ENCODE results near the gene DVL1.
"Not testable (repeated sequence)": the region's sequence is repeated elsewhere in the genome, so short reads cannot be mapped to it uniquely, and the experiment has no call there.

Gene DVL1

DNA sequence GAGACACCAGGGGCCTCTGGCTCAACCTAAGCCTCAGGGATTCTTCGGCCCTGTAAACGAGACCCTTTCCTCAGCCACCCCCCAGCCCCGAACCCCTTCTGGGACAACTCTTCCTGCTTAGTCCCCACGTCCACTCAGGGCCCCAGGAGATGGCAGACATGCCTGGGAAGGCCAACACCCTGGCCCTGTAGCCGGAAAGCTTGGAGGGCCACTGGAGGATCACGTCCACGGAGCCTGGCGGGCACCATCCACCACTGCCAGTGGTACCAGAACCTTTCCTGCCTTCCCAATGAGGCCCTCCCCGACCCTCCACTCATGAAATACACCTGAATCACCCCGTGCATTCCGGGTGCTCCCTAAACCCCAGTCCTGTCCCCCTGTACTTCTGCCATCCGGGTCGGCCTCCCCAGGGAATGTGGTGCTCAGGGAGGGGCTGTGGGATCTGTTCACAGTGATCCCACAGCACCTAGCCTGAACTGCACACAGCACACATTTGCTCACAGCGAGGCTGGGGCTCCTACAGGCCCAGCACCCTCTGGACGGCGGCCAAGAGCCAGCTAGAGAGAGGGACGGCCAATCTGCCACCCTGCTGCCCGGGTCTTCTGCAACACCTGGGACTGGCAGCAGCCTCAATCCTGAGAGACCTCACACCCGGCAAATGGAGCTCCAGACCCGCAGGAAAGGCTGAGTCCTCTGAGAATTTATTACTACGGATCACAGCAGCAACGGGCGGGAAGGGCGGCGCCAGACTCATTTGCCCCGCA lies 24.0 kb upstream of the DVL1 start:
- no peak for DNase-seq

DNA sequence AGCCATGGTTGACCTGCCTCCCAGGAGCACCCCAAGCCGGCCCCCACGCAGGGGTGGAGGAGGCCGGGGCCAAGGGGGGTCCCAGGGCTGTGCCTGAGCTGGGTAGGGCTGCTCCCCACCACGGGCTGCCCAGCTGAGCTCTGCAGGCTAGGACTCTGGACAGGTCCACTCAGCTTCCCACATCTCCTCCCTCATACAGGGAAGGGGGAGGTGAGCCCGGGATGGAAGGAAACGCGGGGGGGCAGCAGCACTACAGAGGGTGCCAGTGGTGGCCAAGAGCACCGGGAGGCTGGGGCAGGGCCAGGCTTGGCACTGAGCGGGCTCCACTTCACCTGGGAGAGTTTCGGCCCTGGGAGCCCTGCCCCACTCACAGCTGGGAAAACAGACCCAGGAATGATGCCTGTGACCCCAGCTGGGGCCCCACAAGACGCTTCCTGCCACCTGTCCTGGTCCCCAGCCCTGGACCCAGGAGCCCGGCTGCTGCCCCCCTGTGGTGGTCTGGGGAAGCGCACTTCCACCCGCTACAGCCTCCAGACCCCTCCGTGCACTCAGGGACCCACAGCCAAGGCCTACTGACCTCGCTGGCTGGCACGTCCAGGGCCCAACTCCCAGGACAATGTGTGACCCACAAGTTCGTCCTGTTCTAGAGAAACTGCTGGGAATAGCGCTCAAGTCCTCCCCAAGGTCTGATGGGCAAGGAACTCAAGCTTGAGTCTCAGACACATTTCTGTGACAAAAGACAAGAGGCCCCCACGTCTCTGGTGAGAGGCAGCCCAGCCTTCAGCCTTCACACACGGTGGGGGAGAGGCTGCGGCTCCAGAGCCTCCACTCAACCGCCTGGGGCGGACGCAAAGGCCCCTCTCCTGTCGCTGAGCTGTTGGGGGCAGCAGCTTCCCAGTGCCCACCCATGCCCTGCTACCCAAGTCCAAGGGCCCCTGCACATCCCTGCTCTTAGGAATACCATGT lies 22.8 kb upstream of the DVL1 start:
- peak; percentile 84 for DNase-seq

DNA sequence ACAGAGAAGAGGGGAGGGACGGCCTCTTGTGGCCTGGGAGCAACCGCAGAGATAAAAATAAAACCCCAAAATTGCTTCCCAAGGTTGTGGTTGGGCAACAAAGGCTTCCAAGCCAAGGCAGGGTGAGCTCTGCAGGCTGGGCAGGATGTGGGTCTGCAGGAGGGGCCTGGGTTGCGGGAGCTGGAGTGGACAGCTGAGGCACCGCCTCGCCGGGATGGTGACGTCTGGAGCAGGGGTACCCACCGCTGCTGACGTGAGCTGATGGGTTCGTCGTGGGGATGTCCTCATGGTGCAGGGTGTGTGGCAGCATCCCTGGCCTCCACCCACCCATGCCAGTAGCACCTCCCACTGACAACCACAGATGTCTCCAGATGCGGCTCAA lies 22.1 kb upstream of the DVL1 start:
- peak; percentile 42 for DNase-seq

DNA sequence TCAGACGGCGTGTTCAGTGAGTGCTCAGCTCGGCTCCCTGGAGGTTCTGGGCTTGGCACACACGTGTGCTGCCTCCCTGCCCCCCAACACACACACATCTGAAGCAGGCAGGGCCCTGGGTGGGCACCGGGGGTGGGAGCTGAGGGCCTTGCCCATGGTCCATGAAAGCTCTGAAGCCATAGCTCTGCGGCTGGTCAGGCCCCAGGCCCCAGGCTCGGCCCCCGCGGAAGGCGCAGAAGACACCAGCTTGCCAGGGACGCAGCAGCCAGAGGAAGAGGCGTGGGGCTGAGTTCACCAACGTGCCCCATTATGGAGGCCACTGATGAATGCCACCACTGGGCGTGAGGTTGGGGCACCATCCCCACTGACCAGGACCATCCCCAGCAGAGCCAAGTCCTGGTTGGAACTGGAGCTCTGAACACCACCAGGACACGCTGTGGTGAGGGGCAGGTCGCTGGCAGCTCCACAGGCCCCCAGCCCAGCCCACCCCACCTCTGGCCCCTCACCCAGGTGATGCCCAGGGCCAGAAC lies 21.6 kb upstream of the DVL1 start:
- DNase-seq = no peak

DNA sequence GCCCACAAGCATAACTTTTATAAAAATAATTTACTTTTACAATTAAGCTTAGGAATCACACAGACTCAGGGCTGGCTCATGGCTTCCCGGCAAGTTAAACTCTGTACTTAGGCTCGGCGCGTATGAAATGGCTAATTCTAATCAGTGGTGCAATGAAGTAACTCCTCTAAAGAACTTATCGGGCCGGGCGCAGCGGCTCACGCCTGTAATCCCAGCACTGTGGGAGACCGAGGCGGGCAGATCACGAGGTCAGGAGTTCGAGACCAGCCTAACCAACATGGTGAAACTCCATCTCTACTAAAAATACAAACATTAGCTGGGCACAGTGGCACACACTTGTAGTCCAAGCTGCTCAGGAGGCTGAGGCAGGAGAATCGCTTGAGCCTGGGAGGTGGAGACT lies 20.9 kb upstream of the DVL1 start:
- DNase-seq = not testable (repeated sequence)

DNA sequence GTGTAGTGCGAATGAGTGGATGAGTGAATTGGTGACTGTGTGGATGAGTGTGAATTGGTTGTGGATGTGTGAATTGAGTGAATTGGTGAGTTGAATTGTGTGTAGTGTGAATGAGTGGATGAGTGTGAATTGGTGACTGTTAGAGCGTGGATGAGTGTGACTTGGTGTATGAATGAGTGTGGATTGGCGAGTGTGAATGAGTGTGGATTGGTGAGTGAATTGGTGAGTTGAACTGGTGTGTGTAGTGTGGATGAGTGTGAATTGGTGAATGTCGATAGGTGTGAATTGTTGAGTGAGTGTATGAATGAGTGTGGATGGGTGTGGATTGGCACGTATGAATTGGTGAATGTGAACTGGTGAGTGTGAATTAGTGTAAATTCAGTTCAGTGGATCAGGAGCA lies 18.1 kb upstream of the DVL1 start:
- no peak for DNase-seq

DNA sequence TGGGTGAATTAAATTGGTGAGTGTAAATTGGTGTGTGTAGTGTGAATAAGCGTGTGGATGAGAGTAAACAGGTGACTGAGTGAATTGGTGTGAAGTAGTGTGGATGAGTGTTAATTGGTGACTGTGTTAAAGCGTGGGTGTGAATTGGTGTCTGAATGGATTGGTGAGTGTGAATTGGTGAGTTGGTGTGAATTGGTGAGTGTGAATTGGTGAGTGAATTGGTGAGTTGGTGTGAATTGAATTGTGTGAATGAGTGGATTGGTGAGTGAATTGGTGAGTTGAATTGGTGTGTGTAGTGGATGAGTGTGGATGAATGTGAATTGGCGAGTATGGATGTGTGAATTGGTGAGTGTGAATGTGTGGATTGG lies 17.5 kb upstream of the DVL1 start:
- no peak for DNase-seq

DNA sequence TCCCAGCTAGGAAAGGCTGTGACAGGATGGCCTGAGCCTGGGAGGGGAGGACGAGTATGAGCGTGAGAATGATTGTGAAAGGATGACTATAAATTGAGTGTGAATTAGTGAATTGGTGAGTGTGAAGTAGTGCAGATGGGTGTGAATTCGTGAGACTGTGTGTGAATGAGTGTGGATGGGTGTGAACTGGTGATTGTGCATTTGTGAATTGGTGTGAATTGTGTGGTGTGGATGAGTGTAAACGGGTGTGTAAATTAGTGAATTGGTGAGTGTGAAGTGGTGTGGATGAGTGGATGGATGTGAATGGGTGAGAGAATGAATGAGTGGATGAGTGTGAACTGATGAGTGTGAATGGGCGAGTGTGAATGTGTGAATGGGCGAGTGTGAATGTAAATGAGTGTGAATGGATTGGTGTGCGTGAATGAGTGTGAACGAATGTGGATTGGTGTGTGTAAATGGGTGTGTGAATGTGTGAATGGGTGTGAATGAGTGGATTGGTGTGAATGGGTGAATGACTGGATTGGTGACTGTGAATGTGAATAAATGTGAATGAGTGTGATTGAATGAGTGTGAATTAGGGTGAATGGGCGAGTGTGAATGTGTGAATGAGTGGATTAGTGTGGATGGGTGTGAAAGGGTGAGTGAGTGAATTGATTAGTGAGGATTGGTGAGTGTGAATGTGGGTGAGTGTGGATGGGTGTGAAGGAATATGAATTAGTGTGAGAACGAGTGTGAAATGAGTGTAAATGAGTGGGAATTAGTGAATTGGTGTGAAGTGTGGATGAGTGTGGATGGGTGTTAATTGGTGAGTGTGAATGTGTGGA lies 16.9 kb upstream of the DVL1 start:
- no peak for DNase-seq

DNA sequence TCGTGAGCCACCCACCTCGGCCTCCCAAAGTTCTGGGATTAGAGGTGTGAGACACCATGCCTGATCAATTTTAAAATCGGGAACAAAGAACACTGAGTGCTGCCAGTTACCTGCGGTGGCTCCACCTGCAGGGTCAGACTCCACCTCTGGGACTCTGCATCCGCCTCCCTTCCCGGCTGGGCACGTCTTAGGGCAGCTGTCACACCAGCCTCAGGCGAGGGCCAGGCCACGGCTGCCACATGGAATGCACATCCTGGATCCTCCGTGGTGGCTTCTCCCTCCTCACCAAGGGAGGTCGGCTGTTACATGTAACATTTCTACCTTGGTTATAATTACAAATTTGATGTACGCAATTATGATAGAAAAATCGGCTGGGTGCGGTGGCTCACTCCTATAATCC lies 15.0 kb upstream of the DVL1 start:
- DNase-seq = no peak

DNA sequence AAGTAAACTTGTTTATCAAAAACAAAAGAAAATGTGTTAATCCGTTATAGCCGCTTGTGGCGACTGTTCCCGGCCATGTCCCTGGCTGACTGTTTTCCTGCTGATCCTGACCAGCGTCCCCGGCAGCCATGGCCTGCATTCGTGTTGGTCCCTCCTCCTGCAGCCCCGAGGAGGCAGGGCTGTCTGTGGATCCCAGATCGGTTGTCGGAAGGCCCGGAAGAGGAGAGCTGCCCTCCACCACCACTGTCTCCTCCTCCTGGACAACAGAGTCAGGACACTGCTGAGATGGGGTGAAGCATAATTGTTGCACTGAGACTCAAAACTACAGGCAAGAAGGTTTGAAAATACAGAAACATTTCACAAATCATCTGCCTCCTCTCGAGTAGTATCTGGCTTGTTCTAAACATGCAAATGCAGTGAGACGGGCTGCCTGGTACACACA lies 12.8 kb upstream of the DVL1 start:
- DNase-seq = no peak

DNA sequence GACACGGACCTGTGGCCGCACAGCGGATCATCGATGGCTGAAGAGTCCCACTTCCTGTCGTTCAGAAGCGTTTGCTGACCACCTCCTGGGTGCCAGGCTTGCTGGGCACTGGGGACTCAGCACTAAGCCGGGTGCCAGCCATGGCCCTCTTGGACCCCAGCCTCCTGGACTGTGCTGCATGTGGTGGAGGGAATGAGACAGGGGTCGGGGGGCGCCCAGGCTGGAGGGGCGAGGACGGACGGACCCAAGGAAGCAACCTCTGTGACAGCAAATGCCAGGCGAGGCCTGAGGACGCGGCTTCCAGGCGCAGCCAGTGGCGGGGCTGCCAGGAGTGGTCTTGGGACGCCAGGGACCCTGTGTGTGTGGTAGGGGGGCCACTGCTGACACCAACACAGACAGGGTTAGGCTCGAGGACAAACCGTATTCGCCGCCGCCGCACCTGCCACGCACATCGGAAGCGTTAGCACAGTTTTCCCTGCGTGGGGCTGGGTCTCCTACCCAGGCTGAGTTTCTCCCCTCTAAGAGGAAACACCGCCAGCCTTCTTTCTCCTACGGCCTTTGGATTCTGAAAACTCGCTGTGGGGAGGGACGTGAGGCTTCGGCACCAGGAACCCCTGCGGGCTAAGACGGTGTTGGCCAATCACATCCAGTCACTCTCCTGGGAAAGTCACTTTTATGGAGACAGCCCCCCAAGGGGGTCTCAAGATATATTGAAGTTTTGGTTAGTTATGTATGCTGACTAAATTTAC lies 12.2 kb upstream of the DVL1 start:
- no peak for DNase-seq

DNA sequence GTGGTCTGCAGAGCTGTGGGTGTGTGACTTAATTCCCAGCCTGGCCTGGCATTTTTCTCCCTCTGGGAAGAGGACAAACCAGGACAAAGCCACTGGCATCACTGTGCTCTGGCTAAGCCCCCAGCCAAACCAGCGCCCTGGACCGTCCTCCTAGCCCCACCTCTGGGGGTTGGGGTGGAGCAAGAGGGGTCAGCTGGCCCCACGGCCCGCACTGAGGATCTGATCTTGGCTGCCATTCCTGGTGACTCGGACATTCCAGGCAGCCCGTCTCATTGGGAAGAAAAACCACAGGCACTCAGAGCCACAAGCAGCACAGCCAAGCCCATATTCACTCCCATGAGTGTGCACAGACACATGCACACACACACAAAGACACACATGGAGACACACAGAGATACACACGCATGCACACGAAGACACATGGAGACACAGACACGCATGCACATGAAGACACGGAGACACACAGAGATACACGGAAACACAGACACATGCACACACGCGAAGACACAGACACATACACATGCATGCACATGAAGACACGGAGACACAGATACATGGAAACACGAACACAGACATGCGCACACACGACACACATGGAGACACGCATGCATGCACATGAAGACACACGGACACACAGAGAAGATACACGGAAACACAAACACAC lies 11.4 kb upstream of the DVL1 start:
- no peak for DNase-seq

DNA sequence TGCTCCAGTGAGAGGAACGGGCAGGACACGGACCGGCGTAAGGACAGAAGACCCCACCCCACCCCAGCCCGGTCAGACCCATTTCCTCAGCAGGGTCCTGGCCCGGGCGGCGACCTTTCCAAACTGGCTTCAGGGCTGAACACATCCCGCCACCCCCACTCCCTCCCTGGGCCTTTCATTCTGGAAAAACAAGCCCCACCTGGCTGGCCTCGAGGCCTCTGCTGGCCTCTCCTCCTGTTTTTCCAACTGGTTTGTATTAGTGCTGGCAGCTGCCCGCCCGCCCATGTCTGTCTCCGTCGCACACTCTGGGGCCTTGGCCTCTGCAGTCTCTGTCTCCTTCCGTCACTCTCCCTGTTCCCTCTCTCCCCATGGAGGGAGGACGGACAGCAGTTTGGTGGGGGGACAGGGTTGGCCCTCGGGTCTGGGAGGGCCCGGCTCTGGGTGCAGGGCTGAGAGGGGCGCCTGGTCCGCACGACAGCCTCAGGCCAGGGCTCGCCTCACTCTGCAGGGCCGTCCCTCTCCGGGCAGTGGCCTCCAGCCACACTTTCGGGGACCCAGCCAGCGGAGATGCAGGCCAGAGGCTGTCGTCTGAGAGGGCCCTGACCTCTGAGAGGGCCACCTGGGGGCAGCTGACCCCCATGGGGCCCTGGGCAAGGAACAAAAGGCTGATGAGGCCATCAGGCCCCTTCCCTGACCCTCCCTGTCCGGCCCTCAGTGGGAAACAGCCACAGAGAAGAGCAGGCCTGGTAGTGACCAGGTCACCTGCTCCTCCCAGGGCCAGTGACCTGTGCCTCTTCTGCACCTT lies 10.6 kb upstream of the DVL1 start:
- DNase-seq = no peak

DNA sequence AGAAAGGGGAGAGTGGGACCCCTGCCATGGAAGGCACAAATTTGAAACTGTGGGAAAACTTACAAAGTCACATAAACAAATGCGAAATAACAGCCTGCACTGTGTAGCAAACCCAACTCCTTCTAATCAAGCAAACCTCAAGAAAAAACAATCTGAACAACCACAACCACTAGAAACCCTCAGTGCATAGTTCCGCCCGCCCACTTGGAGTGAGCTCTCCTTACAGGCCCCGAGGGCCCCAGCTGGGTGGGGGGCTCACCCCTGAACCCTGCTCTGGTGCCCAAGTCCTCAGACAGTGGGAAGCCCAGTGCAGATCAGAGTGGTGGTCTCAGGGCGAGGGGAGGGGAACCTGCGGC lies 10.1 kb upstream of the DVL1 start:
- DNase-seq = no peak

DNA sequence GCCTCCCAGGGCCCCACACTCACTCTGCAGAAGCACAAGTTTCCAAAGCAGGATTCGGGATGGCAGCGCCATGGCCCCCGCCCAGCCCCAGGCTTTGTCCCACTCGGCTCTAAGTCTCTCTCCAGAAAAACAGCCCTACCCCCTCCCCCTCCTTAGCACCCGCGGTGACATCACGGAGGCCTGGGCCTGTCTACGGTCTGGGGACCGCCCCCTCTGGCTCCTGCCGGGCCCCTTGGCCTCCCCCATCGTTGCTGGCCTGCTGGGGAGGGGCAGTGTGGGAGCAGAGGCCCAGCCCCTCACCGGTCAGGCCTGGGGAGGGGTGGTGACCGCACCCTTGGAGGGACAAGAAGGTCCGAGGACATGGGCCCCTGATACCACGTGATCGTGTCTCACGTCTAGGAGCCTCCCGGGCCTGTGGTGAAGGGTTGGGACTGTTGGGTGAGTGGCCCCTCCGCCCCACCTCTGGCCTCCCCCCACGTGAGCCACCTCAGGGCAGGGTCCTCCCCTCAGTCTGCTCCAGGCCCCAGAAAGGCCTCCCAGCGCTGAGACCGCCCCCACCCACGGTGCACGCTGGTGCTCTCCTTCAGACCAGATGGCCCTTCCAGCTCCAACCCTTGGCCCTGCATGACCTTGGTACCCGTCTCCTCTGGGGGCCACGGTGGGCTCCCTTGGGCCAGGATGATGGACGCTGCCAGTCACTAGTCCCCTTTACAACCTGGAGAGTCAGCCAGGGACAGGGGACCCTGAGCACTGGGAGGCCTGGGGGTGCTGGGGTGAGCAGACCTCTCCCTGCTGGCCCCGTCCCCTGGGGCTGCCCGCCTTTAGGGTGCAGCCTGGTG lies 9.4 kb upstream of the DVL1 start, which contains the start of gene MXRA8:
TSS of gene MXRA8 (minus strand) at position 123 of the 839 bp plus-strand sequence. CDS start at position 72, 51 bp downstream.
- DNase-seq = no peak

DNA sequence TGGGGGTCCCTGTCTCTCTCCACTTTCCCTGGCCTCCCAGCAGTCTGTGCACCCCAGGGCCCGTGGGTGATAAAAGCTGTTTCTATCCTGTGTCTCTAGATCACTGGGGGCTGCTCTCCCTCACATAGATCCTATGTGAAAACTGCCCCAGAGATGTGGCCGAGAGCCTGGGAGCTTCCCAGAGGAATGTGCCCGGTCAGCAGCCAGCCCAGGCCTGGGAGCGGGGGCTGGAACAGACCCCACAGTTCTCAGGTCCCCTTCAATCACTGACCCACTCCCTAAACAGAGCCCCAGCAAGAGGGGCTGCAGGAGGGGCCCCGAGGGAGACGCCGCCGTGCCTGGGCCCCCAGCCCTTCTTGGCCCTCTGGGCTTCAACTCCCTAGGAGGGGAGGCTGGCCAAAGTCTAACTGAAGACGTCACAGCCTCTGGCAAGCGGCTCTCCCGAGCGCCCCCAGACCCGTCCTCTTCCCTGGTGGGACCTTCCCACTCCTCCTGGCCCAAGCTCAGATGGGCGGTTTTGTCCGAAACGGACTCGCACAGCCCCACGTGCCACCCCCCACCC lies 8.7 kb upstream of the DVL1 start:
- no peak for DNase-seq

DNA sequence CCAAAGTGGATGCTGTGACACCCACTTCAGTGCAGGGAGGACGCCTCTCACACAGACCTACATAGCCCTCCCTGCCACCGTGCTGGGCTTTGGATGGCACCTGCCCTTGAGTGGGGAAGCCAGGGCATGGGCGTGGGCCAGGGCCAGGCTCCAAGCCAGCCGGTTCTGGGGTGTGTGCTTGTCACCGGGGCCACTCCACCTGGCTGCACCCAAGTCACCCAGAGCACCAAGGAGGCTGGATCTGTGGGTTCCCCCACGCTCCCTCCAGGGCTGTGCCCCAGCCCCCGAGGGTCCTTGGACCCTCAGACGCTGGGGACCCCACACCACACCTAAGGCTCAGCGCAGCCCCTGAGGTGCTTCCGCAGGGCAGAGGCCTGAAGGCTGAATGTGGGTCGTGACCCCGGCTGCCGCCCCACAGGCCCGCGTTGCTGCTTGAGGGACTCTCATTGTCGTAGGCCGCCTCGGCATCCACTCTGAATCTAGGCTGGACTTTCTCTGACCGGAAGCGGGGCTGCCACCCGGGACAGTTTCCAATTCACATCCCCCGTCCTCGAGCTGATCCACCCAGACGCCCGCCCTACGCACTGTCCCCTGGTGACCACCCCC lies 7.7 kb upstream of the DVL1 start:
- DNase-seq = no peak

DNA sequence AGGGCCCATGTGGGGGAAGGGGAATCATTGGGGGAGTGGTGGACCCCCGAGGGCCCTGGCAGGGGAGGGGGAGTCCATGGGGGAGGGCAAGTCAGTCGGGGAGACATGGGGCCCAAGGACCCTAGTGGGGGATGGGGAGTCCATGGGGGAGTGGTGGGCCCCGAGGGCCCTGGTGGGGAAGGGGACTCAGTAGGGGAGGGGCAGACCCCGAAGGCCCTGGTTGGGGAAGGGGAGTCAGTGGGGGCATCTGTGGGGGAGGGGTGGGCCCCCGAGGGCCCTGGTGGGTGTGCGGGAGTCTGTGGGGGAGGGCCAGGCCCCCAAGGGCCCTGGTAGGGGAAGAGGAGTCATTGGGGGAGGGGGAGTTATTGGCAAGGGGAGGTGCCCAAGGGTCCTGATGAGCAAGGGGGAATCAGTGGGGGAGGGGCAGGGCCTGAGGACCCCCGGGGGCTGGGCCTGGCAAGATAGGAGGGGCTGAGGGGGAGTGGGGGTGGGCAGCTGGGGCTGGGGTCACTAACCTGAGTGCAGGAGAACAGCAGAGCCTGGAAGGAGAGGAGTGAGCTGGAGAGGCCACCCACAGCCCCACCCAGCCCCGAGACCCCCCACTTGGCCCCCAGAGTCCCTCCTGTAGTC lies 7.1 kb upstream of the DVL1 start:
- no peak for DNase-seq

DNA sequence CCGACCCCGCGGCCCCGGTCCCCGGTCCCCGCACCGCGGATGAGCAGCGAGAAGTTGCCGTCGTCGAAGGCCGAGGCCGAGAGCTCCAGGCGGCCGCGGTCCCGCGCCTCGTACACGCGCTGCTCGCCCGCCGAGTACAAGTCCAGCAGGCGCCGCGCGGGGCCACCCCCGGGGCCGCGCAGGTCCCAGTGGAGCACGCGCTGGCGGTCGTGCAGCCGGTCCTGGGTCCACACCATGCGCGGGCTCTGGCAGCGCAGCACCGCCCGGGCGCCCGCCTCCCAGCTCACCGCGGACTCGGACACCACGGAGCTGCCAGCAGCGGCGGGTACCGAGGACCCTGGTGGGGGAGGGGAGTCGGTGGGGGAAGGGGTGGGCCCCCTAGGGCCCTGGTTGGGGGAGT lies 6.2 kb upstream of the DVL1 start:
- DNase-seq = peak; percentile 46

Measured in stimulated activated CD4-positive, alpha-beta T cell treated with anti-CD3 and anti-CD28 coated beads, Interleukin-15, amount 100 ng/mL, for 24 hours (primary cell).